GM08714 (cell line): ENCODE measurements around the gene PIPOX.

Source experiments
- H3K4me3 ChIP-seq: fragments of 200-500 bp; sonication (Bioruptor generic); 2 replicates; pipeline ENCODE4 v1.5.1; 2014; ENCODE audit warnings: mild to moderate bottlenecking, low read length, inconsistent platforms
- ZNF274 ChIP-seq: IDR thresholded peaks from 2 replicates; pipeline ENCODE4 v1.6.1; 2012; ENCODE audit warnings: mild to moderate bottlenecking, low read depth, low read length

PIPOX gene

GRCh38 chr17:29036584-29036983 is 6.4 kb upstream of the PIPOX start:
- no peak for TF ChIP-seq ZNF274
- H3K4me3 ChIP-seq = no peak overlapping the region

- H3K4me3 ChIP-seq = no peak overlapping the region
- no peak for TF ChIP-seq ZNF274
These were observed 5.2 kb upstream of the PIPOX start for GRCh38 chr17:29037739-29038084.

- no peak for TF ChIP-seq ZNF274
- H3K4me3 ChIP-seq = no peak overlapping the region
These were observed 4.7 kb upstream of the PIPOX start for GRCh38 chr17:29038085-29038795.

GRCh38 chr17:29039764-29040598 is 3.0 kb upstream of the PIPOX start:
- H3K4me3 ChIP-seq = no peak overlapping the region
- no peak for TF ChIP-seq ZNF274

GRCh38 chr17:29041091-29041490 is 1.9 kb upstream of the PIPOX start:
- TF ChIP-seq ZNF274 = no peak
- no peak overlapping the region for H3K4me3 ChIP-seq

- no peak for TF ChIP-seq ZNF274
- H3K4me3 ChIP-seq = no peak overlapping the region
These were observed 1.4 kb upstream of the PIPOX start for GRCh38 chr17:29041571-29041970.

- no peak for TF ChIP-seq ZNF274
- H3K4me3 ChIP-seq = no peak overlapping the region
These were observed 789 bp upstream of the PIPOX start for GRCh38 chr17:29042026-29042678.

- no peak overlapping the region for H3K4me3 ChIP-seq
- no peak for TF ChIP-seq ZNF274
These were observed 701 bp downstream of the PIPOX start for GRCh38 chr17:29043539-29044145.

GRCh38 chr17:29045026-29045425 is 2.1 kb downstream of the PIPOX start:
- TF ChIP-seq ZNF274 = no peak
- no peak overlapping the region for H3K4me3 ChIP-seq

GRCh38 chr17:29045734-29046472 is 3.0 kb downstream of the PIPOX start:
- TF ChIP-seq ZNF274 = no peak
- H3K4me3 ChIP-seq = no peak overlapping the region

GRCh38 chr17:29046473-29046839 is 3.5 kb downstream of the PIPOX start:
- TF ChIP-seq ZNF274 = no peak
- no peak overlapping the region for H3K4me3 ChIP-seq

- H3K4me3 ChIP-seq = no peak overlapping the region
- TF ChIP-seq ZNF274 = no peak
These were observed 5.8 kb downstream of the PIPOX start for GRCh38 chr17:29048440-29049368.
